Stimulated activated CD4-positive, alpha-beta T cell treated with anti-CD3 and anti-CD28 coated beads, Interleukin-1b, Interleukin-23, amount 100 ng/mL, for 48 hours (primary cell): ENCODE results near the gene CCL18.
"Not testable (repeated sequence)": the region's sequence is repeated elsewhere in the genome, so short reads cannot be mapped to it uniquely, and the experiment has no call there.

Source experiments
- DNase-seq: peaks from one replicate; pipeline ENCODE4 v3.0.0-alpha.2; 2020

The CCL18 gene

GRCh38 chr17:36104701-36105181, 40.7 kb downstream of the CCL18 start:
- no peak for DNase-seq

GRCh38 chr17:36105781-36106492, 41.9 kb downstream of the CCL18 start:
- DNase-seq, result no peak

GRCh38 chr17:36106493-36106835, 42.4 kb downstream of the CCL18 start:
- DNase-seq, result no peak

GRCh38 chr17:36107660-36108059, 43.6 kb downstream of the CCL18 start:
- DNase-seq, result no peak

GRCh38 chr17:36108265-36108664, 44.2 kb downstream of the CCL18 start:
- not testable (repeated sequence) for DNase-seq

- DNase-seq, result no peak
Measured at GRCh38 chr17:36111068-36111490, 47.0 kb downstream of the CCL18 start.

- DNase-seq, result no peak
Measured at GRCh38 chr17:36112572-36112971, 48.5 kb downstream of the CCL18 start.

GRCh38 chr17:36113131-36113530, 49.1 kb downstream of the CCL18 start:
- DNase-seq, result not testable (repeated sequence)

- DNase-seq, result not testable (repeated sequence)
Measured at GRCh38 chr17:36114971-36115648, 51.0 kb downstream of the CCL18 start.

GRCh38 chr17:36115649-36115977, 51.5 kb downstream of the CCL18 start:
- not testable (repeated sequence) for DNase-seq

- DNase-seq, result peak; percentile 63
Measured at GRCh38 chr17:36117505-36118382, 53.7 kb downstream of the CCL18 start.

GRCh38 chr17:36118477-36119353, 54.6 kb downstream of the CCL18 start:
- no peak for DNase-seq

- DNase-seq, result no peak
Measured at GRCh38 chr17:36120221-36120620, 56.1 kb downstream of the CCL18 start.

GRCh38 chr17:36121099-36121498, 57.0 kb downstream of the CCL18 start:
- not testable (repeated sequence) for DNase-seq
